GM23338 (cell line): ENCODE results near the gene LNPEP.

ENCODE experiments used
- NANOG ChIP-seq: IDR thresholded peaks from 2 replicates; pipeline ENCODE4 v1.6.1; 2016; ENCODE audit warnings: antibody characterized with exemption, borderline replicate concordance
- POLR2AphosphoS5 ChIP-seq: IDR thresholded peaks from 2 replicates; pipeline ENCODE4 v1.6.1; 2016; ENCODE audit warnings: antibody characterized with exemption, low read depth
- TF ChIP-seq, protein P1 (sequence below), 2 experiments: fragments of 200-600 bp in 1 of 2; sonication (generic) in 1 of 2; conservative IDR thresholded peaks; 2 replicates each; pipeline versions ENCODE4 v1.5.1 to v1.6.1; 2016 to 2017; ENCODE audit warnings: antibody characterized with exemption in 2 of 2, low read depth in 2 of 2, mild to moderate bottlenecking in 2 of 2, moderate library complexity in 1 of 2

DNA sequence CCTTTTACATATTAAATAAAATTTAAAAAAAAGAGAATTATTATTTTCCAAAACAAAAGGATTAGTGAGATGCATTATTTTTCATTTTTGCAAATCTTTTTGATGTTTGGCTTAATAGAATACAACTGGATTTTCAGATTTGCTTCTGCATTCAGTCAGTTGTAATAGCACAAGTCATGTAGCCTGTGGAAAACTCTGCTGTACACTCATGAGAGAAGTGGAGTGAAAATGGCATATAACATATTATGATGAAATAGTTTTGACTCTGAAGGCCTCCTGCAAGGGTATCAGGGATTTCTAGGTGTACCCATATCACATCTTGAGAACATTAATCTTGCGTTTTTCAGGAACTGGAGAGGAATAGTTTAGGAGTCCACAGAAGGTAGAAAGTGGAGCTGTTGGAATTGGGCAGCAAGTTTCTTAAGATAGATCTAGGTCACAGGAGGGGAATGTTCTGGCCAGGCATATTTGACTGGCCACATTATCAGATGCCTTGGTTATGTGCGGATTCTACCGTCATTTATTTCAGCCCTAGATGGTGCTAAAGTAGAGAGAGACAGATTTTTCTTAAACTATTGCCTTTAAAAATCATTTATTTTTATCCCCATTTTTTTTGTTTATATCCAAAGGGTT is 16.4 kb downstream of the LNPEP start:
- TF ChIP-seq POLR2AphosphoS5 (no peak), NANOG (no peak)
- TF ChIP-seq, protein P1, sequence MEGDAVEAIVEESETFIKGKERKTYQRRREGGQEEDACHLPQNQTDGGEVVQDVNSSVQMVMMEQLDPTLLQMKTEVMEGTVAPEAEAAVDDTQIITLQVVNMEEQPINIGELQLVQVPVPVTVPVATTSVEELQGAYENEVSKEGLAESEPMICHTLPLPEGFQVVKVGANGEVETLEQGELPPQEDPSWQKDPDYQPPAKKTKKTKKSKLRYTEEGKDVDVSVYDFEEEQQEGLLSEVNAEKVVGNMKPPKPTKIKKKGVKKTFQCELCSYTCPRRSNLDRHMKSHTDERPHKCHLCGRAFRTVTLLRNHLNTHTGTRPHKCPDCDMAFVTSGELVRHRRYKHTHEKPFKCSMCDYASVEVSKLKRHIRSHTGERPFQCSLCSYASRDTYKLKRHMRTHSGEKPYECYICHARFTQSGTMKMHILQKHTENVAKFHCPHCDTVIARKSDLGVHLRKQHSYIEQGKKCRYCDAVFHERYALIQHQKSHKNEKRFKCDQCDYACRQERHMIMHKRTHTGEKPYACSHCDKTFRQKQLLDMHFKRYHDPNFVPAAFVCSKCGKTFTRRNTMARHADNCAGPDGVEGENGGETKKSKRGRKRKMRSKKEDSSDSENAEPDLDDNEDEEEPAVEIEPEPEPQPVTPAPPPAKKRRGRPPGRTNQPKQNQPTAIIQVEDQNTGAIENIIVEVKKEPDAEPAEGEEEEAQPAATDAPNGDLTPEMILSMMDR (conservative IDR thresholded peaks at IDR 0.05; ENCODE audit: low read depth in 2 of 2): no peak
